Activated naive CD4-positive, alpha-beta T cell treated with anti-CD3 and anti-CD28 coated beads for 36 hours (primary cell): ENCODE data around the gene ACSS3. TPM values are rescaled to one million over a fixed set of nuclear protein-coding genes. Genes with fewer than 3 reads are reported as not detected.
"Not testable (repeated sequence)": the region's sequence is repeated elsewhere in the genome, so short reads cannot be mapped to it uniquely, and the experiment has no call there.

ENCODE experiments used
- CTCF ChIA-PET: fragments of 350-600 bp; sonication (Branson Sonifier 250); formaldehyde crosslinking; loops from one replicate; lab custom pipeline; 2021; ENCODE audit warnings: antibody characterized with exemption; lab: Charles Lee
- DNase-seq: peaks from one replicate; pipeline ENCODE4 v3.0.0-alpha.2; 2020
- H3K27ac Mint-ChIP-seq: one replicate; pipeline ENCODE4 v1.8.0; 2021; ENCODE audit warnings: mild to moderate bottlenecking, mixed read lengths
- H3K27me3 Mint-ChIP-seq: one replicate; pipeline ENCODE4 v1.8.0; 2021; ENCODE audit warnings: low read depth, mixed read lengths
- H3K36me3 Mint-ChIP-seq: one replicate; pipeline ENCODE4 v1.8.0; 2021; ENCODE audit warnings: low read depth, mixed read lengths
- H3K4me1 Mint-ChIP-seq: one replicate; pipeline ENCODE4 v1.8.0; 2021; ENCODE audit warnings: low read depth, mixed read lengths
- H3K4me3 Mint-ChIP-seq: one replicate; pipeline ENCODE4 v1.8.0; 2021; ENCODE audit warnings: mild to moderate bottlenecking, moderate library complexity, mixed read lengths
- H3K9me3 Mint-ChIP-seq: one replicate; pipeline ENCODE4 v1.8.0; 2021; ENCODE audit warnings: mixed read lengths
- intact Hi-C: fragments of 100-400 bp; cut with micrococcal nuclease; formaldehyde crosslinking; loops from one replicate; pipeline ENCODE4 v1.15.1; 2023
- total RNA-seq, 2 experiments: library from RNA; stranded (reverse); gene quantifications; one replicate each; pipeline ENCODE4 v1.2.3, GENCODE V29; 2021

ACSS3 gene
- total RNA-seq, 2 experiments from 2014 or later: not detected

DNA sequence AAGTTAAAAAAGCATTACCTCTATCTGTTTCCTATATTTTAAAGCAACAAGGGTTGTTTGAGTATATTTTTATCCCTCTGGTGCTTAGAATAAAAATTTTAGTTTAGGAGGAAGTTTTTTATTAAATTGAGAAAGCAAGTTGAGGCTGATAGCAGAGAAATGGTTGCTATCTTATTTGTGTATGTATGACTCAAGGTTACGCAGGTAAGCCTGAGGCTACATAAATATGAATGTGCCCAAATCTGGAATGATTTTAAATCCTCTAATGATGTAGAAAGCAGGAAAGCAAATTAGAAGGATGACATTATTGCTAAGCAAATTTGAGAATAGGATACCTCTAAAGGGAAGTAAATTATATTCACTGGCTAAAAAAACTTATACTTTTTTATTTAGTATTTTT is 109.8 kb downstream of the ACSS3 start:
- Mint-ChIP-seq H3K27me3 (no peaks in the 10 kb centered on the region), H3K4me3 (no peak overlapping the region), H3K9me3 (peaks cover 11% of the 10 kb centered on the region), H3K36me3 (no peaks in the 10 kb centered on the region), H3K4me1 (no peaks in the 10 kb centered on the region), H3K27ac (no peak overlapping the region)
- intact Hi-C loops: no loop called here
- no peak for DNase-seq
- CTCF ChIA-PET: no interaction called here

DNA sequence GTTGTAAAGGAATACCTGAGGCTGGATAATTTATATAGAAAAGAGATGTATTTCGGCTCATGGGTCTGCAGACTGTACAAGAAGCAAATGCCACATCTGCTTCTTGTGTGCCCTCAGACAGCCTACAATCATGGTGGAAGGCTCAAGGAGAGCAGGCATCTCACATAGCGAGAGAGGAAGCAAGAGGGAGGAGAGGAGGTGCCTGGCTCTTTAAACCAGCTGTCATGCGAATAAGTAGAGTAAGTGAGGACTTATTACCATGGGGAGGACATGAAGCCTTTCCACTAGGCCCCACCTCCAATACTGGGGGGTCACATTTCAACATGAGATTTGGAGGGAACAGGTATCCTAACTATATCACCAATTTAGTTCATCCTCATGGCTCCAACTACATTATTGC is 118.7 kb downstream of the ACSS3 start:
- no peak overlapping the region for H3K27ac Mint-ChIP-seq
- CTCF ChIA-PET: no interaction called here
- intact Hi-C loops: no loop called here

GRCh38 chr12:81200561-81200960 is 122.7 kb downstream of the ACSS3 start:
- DNase-seq, H3K27ac Mint-ChIP-seq, H3K4me1 Mint-ChIP-seq, intact Hi-C loops, H3K36me3 Mint-ChIP-seq, H3K4me3 Mint-ChIP-seq, H3K9me3 Mint-ChIP-seq, H3K27me3 Mint-ChIP-seq: not testable (repeated sequence)
- CTCF ChIA-PET: interaction anchor here (1.0 kb wide), 1 partner anchor 57 kb away, joined by 5 read pairs; no protein-coding TSS in a partner anchor

More for the DNA sequence above, 118.7 kb downstream of the ACSS3 start:
- Mint-ChIP-seq H3K4me3 (no peak overlapping the region), H3K4me1 (no peaks in the 10 kb centered on the region), H3K9me3 (no peaks in the 10 kb centered on the region), H3K27me3 (no peaks in the 10 kb centered on the region), H3K36me3 (no peaks in the 10 kb centered on the region)
- no peak for DNase-seq

DNA sequence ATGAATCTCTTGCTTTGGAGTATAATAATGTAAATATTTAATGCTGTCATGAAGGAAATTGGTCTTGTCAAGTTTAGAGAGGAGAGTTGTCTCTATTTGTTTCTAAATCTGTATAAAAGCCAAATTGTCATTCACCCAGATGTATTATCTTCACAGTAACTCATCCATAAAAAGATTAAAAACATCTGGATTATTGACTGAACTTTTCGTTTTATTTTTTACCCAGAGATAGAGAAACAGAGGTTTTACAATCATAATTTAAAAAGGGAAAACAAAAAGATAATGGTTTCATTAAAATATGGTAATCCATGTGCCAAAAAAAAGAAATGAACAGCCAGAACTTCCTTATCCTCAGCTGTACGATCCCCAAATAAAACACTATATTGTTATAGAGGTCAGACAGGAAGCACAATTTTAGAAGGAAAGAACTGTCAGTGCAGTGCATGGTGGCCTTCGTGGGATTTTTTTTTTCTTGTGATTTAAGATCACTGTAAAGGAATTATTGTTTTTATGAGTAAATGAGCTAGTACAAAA is 125.9 kb downstream of the ACSS3 start:
- H3K9me3 Mint-ChIP-seq: no peaks in the 10 kb centered on the region
- no peaks in the 10 kb centered on the region for H3K27me3 Mint-ChIP-seq
- H3K4me1 Mint-ChIP-seq: no peaks in the 10 kb centered on the region
- CTCF ChIA-PET: no interaction called here
- intact Hi-C loops: no loop called here
- no peaks in the 10 kb centered on the region for H3K36me3 Mint-ChIP-seq
- H3K4me3 Mint-ChIP-seq: no peak overlapping the region
- no peak for DNase-seq
- H3K27ac Mint-ChIP-seq: no peak overlapping the region

DNA sequence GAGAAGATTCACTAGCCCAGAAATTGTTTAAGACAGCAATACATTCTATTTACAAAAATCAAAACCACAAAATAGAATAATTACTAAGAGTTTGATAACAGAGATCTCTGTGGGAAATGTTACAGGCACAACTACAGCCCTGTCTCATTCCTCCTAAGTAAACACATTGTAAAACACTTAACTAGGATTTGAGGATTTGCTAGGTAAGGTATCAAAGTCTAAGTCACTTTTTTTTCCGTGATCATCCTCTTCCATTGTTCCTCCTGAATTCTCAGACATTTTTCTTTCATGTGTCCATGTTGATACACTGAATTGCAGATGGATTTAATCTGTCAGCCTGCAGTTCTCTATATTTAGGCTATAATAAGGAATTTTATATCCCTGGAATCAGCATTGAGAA is 127.5 kb downstream of the ACSS3 start:
- Mint-ChIP-seq H3K9me3 (no peaks in the 10 kb centered on the region), H3K36me3 (no peaks in the 10 kb centered on the region), H3K4me3 (no peak overlapping the region), H3K27me3 (no peaks in the 10 kb centered on the region), H3K27ac (no peak overlapping the region), H3K4me1 (no peaks in the 10 kb centered on the region)
- intact Hi-C loops: no loop called here
- no peak for DNase-seq
- CTCF ChIA-PET: no interaction called here

DNA sequence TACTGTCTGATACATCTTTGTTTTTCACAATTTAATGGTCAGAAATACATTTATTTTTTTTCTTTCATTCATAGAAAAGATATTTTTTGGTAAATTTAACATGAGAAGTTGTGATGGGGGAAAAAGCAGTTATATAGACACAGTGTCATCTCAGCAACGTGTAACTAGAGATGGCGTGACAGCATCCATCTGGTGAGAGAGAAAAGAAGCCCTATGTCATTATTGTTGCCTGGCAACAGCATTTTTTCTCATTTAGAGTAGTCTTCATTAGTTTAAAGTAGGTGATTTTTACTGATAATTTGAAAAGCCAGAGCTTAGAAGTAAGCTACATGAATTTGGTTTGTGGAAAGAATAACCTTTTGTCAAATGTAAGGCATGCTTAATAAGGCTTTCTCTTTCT is 128.6 kb downstream of the ACSS3 start:
- CTCF ChIA-PET: no interaction called here
- DNase-seq: no peak
- H3K4me1 Mint-ChIP-seq: no peaks in the 10 kb centered on the region
- H3K4me3 Mint-ChIP-seq: no peak overlapping the region
- intact Hi-C loops: no loop called here
- no peak overlapping the region for H3K27ac Mint-ChIP-seq
- no peaks in the 10 kb centered on the region for H3K9me3 Mint-ChIP-seq
- no peaks in the 10 kb centered on the region for H3K27me3 Mint-ChIP-seq
- H3K36me3 Mint-ChIP-seq: no peaks in the 10 kb centered on the region

GRCh38 chr12:81207173-81207572 is 129.3 kb downstream of the ACSS3 start:
- H3K27ac Mint-ChIP-seq: no peak overlapping the region
- H3K27me3 Mint-ChIP-seq: no peaks in the 10 kb centered on the region
- H3K9me3 Mint-ChIP-seq: no peaks in the 10 kb centered on the region
- CTCF ChIA-PET: no interaction called here
- no peak overlapping the region for H3K4me3 Mint-ChIP-seq
- no peaks in the 10 kb centered on the region for H3K36me3 Mint-ChIP-seq
- DNase-seq: no peak
- no peaks in the 10 kb centered on the region for H3K4me1 Mint-ChIP-seq
- intact Hi-C loops: no loop called here

GRCh38 chr12:81207664-81208063 is 129.8 kb downstream of the ACSS3 start:
- H3K9me3 Mint-ChIP-seq: no peaks in the 10 kb centered on the region
- no peaks in the 10 kb centered on the region for H3K4me1 Mint-ChIP-seq
- H3K36me3 Mint-ChIP-seq: no peaks in the 10 kb centered on the region
- no peak overlapping the region for H3K27ac Mint-ChIP-seq
- no peak for DNase-seq
- intact Hi-C loops: no loop called here
- no peaks in the 10 kb centered on the region for H3K27me3 Mint-ChIP-seq
- CTCF ChIA-PET: no interaction called here
- no peak overlapping the region for H3K4me3 Mint-ChIP-seq

DNA sequence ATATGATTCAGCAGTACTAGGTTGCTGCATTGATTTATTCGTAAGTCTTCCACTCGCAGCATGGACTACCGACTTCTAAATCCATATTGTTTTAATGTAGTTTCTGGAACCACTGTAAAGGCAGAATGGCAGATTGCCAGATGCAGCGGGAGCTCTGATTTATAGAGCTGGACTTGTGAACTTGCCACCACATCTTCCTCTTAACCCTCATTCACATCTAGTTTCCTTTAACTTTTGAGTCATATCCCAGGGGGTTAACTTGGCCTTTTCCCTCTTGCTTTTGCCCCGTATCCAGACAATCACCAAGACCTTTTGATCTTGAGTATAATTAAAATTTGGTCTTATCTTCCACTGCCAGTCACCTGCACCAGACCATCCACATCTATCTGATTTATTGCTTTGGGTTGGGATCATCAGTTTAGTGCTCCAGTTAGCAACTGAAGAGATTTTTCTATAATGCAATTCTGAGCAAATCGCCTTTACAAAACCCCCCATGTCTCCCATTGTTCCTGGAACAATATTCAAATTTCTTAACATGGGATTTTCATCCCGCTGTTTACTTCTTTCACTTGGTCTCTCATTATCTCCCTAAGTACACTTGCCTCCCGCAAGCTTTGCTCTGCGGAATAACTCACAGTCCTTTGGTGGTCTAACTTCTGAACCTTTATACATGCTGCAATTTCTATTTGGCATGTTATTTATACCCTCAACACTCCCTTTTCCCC is 130.5 kb downstream of the ACSS3 start:
- intact Hi-C loops: no loop called here
- H3K36me3 Mint-ChIP-seq: no peaks in the 10 kb centered on the region

DNA sequence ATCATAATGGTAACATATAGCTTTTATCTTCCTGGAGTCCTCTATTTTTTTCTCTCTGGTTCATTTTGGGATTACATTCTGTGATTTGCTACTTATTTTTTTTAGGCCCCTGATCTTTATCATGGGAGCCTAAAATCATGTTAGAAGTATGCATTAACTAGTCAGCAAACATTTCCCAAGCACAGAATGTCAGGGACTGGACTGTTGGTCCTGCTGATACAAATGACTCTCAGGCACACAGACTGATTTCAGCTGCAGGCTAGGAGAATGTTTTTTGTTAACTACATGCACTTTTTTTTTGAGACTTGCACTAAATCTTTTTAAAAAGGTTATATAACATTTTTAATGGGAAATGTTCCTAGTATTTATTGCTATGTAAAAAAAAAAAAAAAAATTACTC is 131.1 kb downstream of the ACSS3 start:
- no peak overlapping the region for H3K4me3 Mint-ChIP-seq
- CTCF ChIA-PET: interaction anchor here (0.6 kb wide), 1 partner anchor 325 kb away, joined by 3 read pairs; no protein-coding TSS in a partner anchor
- no peaks in the 10 kb centered on the region for H3K36me3 Mint-ChIP-seq
- no peak for DNase-seq
- H3K9me3 Mint-ChIP-seq: no peaks in the 10 kb centered on the region
- intact Hi-C loops: no loop called here
- no peaks in the 10 kb centered on the region for H3K4me1 Mint-ChIP-seq
- no peak overlapping the region for H3K27ac Mint-ChIP-seq
- H3K27me3 Mint-ChIP-seq: no peaks in the 10 kb centered on the region

More for the DNA sequence above, 130.5 kb downstream of the ACSS3 start:
- H3K27me3 Mint-ChIP-seq: no peaks in the 10 kb centered on the region
- CTCF ChIA-PET: no interaction called here
- no peak overlapping the region for H3K27ac Mint-ChIP-seq
- DNase-seq: no peak
- H3K4me1 Mint-ChIP-seq: no peaks in the 10 kb centered on the region
- H3K4me3 Mint-ChIP-seq: no peak overlapping the region
- H3K9me3 Mint-ChIP-seq: no peaks in the 10 kb centered on the region

- H3K4me3 Mint-ChIP-seq, DNase-seq, intact Hi-C loops, H3K27ac Mint-ChIP-seq, H3K4me1 Mint-ChIP-seq, H3K9me3 Mint-ChIP-seq, H3K27me3 Mint-ChIP-seq, H3K36me3 Mint-ChIP-seq: not testable (repeated sequence)
- CTCF ChIA-PET: interaction anchor here (0.6 kb wide), 1 partner anchor 326 kb away, joined by 3 read pairs; no protein-coding TSS in a partner anchor
Observed at GRCh38 chr12:81209772-81210225, 131.9 kb downstream of the ACSS3 start.

DNA sequence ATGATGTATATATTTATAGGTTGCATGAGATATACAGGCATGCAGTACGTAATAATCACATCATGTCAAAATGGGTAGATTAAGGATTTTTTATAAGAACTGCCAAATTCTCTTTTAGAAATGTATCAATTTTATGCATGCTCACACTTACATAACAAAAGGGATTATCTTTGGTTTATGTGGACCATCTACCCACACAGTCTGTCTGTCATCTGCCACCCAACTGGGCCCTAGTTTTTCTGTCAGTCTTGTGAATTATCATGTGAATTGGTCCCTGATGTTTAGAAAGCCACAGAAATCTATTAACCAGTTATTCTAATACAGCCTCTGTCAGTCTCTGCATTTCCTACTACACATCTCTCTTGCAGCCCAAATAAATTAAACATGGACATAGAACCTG is 133.4 kb downstream of the ACSS3 start:
- no peaks in the 10 kb centered on the region for H3K27me3 Mint-ChIP-seq
- no peak overlapping the region for H3K4me3 Mint-ChIP-seq
- H3K9me3 Mint-ChIP-seq: peaks cover 2% of the 10 kb centered on the region
- H3K27ac Mint-ChIP-seq: no peak overlapping the region
- intact Hi-C loops: no loop called here
- CTCF ChIA-PET: no interaction called here
- DNase-seq: no peak
- H3K36me3 Mint-ChIP-seq: no peaks in the 10 kb centered on the region
- H3K4me1 Mint-ChIP-seq: no peaks in the 10 kb centered on the region
